HCT116 (cell line): ENCODE measurements around the gene ATP1B4.

Experiments used
- CBX3 ChIP-seq: IDR thresholded peaks from 2 replicates; pipeline ENCODE4 v1.6.1; 2012; ENCODE audit warnings: low read depth
- CTCF ChIP-seq, 3 experiments: fragments of 200-600 bp in 1 of 3; sonication (generic) in 1 of 3; IDR thresholded peaks in 2 of 3; conservative IDR thresholded peaks in 1 of 3; 2 replicates each; pipeline ENCODE4 v1.5.1; 2012 to 2017; ENCODE audit warnings: low read depth in 2 of 3, low read length in 2 of 3, antibody characterized with exemption in 1 of 3, borderline replicate concordance in 1 of 3, control low read depth in 1 of 3, mild to moderate bottlenecking in 1 of 3, mixed read lengths in 1 of 3, mixed run types in 1 of 3, moderate library complexity in 1 of 3; ENCODE audit not compliant: insufficient read depth in 1 of 3
- EGR1 ChIP-seq: IDR thresholded peaks from 2 replicates; pipeline ENCODE4 v1.6.1; 2012; ENCODE audit warnings: low read depth
- EZH2 ChIP-seq: fragments of 200-600 bp; sonication (generic); IDR thresholded peaks from 2 replicates; pipeline ENCODE4 v1.6.1; 2017; ENCODE audit warnings: antibody characterized with exemption, mixed run types
- EZH2phosphoT487 ChIP-seq: fragments of 200-600 bp; IDR thresholded peaks from 2 replicates; pipeline ENCODE4 v1.6.1; 2018; ENCODE audit warnings: antibody characterized with exemption, borderline replicate concordance
- FOSL1 ChIP-seq: IDR thresholded peaks from 2 replicates; pipeline ENCODE4 v1.6.1; 2012; ENCODE audit warnings: low read depth
- MAX ChIP-seq: IDR thresholded peaks from 2 replicates; pipeline ENCODE4 v1.6.1; 2012
- POLR2A ChIP-seq: IDR thresholded peaks from 2 replicates; pipeline ENCODE4 v1.7.0; 2011; ENCODE audit warnings: borderline replicate concordance; ENCODE audit not compliant: insufficient read depth, insufficient read length; ENCODE audit errors: extremely low read depth
- SIN3A ChIP-seq: IDR thresholded peaks from 2 replicates; pipeline ENCODE4 v1.6.1; 2012; ENCODE audit warnings: low read depth
- SP1 ChIP-seq: IDR thresholded peaks from 2 replicates; pipeline ENCODE4 v1.6.1; 2012; ENCODE audit warnings: low read depth

DNA sequence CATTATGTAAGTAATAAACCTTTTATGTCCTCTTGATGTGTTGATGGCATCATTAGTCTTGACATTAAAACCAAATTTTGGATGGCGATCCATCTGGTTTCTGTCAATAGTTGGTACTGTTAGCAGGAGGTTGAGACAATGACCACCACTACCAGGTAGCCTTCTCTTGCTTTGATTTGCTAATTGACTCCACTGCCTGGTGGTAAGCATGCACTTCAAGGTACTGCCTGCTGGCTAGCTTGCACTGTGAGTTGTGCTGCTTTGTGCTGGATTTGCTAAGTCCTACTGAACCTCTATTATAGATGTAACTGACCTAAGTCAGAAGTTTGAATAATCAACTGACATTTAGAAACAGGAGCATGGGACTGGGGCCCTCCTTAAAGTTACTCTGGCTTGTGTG lies 46.3 kb downstream of the ATP1B4 start:
- TF ChIP-seq EZH2: no peak
- no peak for TF ChIP-seq EZH2phosphoT487
- TF ChIP-seq CTCF (IDR thresholded peaks at IDR 0.05 in 2 of 3, conservative IDR thresholded peaks at IDR 0.05 in 1 of 3; ENCODE audit: borderline replicate concordance in 1 of 3, insufficient read depth in 1 of 3, low read depth in 2 of 3, low read length in 2 of 3): no peak
- no peak for TF ChIP-seq EGR1
- TF ChIP-seq FOSL1: no peak
- no peak for TF ChIP-seq MAX
- no peak for TF ChIP-seq POLR2A
- TF ChIP-seq CBX3: no peak
- no peak for TF ChIP-seq SP1
- TF ChIP-seq SIN3A: no peak
